ENCODE data around the gene TRAF3. TPM values are rescaled to one million over a fixed set of nuclear protein-coding genes. Genes with fewer than 3 reads are reported as not detected.
A peak's percentile ranks its signal among the peaks of the same experiment; 100 is the strongest.

The TRAF3 gene
- total RNA-seq, 1 donor from 2014 or later, result 32.3 TPM

DNA sequence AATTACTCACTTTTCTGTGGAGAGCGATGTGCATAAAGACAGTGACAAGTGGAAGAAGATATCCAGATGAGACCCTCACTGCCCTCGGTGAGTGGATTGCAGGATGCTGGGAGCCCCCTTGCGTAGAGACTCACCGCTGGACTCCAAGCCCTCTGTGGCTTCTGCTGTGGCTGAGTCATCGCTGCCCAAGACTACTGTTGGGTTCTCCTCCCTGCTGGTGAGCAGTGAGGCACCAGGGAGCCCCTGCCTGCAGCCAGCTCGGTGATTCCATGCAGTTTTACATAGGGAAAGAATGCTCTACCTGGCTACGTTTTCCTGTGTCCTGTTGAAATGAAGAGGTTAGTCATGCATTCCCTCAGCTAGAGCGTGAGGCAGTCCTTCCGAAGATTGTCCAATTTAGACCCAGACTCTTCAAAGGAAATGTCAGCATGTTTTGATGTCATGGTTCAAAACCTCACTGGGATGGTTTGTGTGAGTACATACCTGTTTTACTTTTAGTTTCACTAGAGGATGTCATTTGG, 28.2 kb downstream of the TRAF3 start:
- peak; percentile 58 for DNase-seq (ENCODE audit: low read depth)
- Histone ChIP-seq H3K4me3 (ENCODE audit: low read depth, low read length) (no peak overlapping the region), H3K27me3 (ENCODE audit: control insufficient read depth, insufficient read depth, low read length) (no peaks in the 10 kb centered on the region), H3K36me3 (ENCODE audit: control insufficient read depth, insufficient read depth, low read length) (no peaks in the 10 kb centered on the region)
- peak; percentile 17 for TF ChIP-seq CTCF (IDR thresholded peaks at IDR 0.05; ENCODE audit: insufficient read depth, low read length, poor library complexity, severe bottlenecking)

DNA sequence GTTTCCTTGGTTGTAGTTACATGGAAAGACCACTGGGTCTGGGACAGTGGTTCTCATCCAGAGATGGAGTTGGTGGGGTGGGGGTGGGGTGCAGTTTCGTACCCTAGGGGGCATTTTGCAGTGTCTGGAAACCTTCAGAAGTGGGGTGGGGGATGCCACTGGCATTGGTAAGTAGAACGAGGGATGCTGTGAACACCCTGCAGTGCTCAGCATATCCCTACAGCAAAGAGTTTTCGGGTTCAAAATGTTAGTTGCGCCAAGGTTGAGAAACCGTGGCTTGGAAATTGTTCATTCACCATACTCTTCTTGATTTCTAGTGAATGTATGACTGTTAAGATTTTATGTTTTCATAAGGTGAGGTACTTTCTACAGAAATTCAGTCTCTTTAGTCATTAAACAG, 28.7 kb downstream of the TRAF3 start:
- peak; percentile 7 for TF ChIP-seq CTCF (IDR thresholded peaks at IDR 0.05; ENCODE audit: insufficient read depth, low read length, poor library complexity, severe bottlenecking)
- H3K27me3 ChIP-seq (ENCODE audit: control insufficient read depth, insufficient read depth, low read length), result no peaks in the 10 kb centered on the region
- no peak for DNase-seq (ENCODE audit: low read depth)
- H3K36me3 ChIP-seq (ENCODE audit: control insufficient read depth, insufficient read depth, low read length), result no peaks in the 10 kb centered on the region
- no peak overlapping the region for H3K4me3 ChIP-seq (ENCODE audit: low read depth, low read length)

GRCh38 chr14:102806447-102806846, 29.2 kb downstream of the TRAF3 start:
- no peaks in the 10 kb centered on the region for H3K27me3 ChIP-seq (ENCODE audit: control insufficient read depth, insufficient read depth, low read length)
- no peak for DNase-seq (ENCODE audit: low read depth)
- H3K4me3 ChIP-seq (ENCODE audit: low read depth, low read length), result no peak overlapping the region
- no peaks in the 10 kb centered on the region for H3K36me3 ChIP-seq (ENCODE audit: control insufficient read depth, insufficient read depth, low read length)
- no peak for TF ChIP-seq CTCF (IDR thresholded peaks at IDR 0.05; ENCODE audit: insufficient read depth, low read length, poor library complexity, severe bottlenecking)

DNA sequence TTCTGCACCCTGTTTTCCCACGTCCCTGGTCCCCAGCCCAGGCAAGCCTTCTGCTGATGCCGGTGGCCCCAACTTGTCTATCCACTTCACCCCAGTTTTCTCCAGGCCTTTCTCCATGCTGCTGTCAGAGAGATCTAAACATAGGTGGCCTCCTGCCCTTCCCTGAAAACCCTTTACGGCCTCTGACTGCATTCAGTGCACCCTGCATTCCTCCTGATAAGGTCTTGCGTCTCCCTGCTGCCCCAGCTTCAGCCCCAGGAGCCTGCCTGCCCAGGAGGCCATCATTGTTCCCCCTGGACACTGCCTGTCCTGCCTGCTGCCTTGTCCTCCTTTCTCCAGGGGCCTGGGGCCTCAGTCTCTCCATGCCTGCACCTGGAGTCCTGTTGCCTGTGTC, 29.8 kb downstream of the TRAF3 start:
- no peaks in the 10 kb centered on the region for H3K36me3 ChIP-seq (ENCODE audit: control insufficient read depth, insufficient read depth, low read length)
- DNase-seq (ENCODE audit: low read depth), result no peak
- no peaks in the 10 kb centered on the region for H3K27me3 ChIP-seq (ENCODE audit: control insufficient read depth, insufficient read depth, low read length)
- no peak overlapping the region for H3K4me3 ChIP-seq (ENCODE audit: low read depth, low read length)
- no peak for TF ChIP-seq CTCF (IDR thresholded peaks at IDR 0.05; ENCODE audit: insufficient read depth, low read length, poor library complexity, severe bottlenecking)

DNA sequence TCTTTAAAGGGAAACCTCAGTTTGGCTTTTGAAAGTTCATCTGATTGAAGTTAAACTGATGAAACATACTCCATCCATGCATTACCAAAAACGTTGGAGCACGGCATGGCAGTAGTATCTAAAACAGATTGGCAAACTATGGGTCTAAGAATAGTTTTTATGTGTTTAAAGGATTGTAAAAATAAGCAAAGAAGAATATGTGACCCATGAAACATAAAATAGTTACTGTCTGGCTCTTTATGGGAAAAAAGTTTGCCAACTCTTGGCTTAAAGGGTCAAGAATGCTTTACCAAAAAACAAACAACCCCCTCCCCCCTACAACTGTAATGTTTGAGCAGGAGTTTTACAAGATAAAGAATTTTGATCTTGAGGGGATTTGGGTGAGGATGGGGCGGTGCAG, 32.6 kb downstream of the TRAF3 start:
- no peak for DNase-seq (ENCODE audit: low read depth)

More for the DNA sequence above, 32.6 kb downstream of the TRAF3 start:
- no peak for TF ChIP-seq CTCF (IDR thresholded peaks at IDR 0.05; ENCODE audit: insufficient read depth, low read length, poor library complexity, severe bottlenecking)
- H3K36me3 ChIP-seq (ENCODE audit: control insufficient read depth, insufficient read depth, low read length), result no peaks in the 10 kb centered on the region
- no peak overlapping the region for H3K4me3 ChIP-seq (ENCODE audit: low read depth, low read length)
- H3K27me3 ChIP-seq (ENCODE audit: control insufficient read depth, insufficient read depth, low read length), result no peaks in the 10 kb centered on the region

All from kidney epithelial cell (primary cell).